Chondrocyte (in vitro differentiated cells): ENCODE results near the gene GPR84. TPM values are rescaled to one million over a fixed set of nuclear protein-coding genes. Genes with fewer than 3 reads are reported as not detected.
A peak's percentile ranks its signal among the peaks of the same experiment; 100 is the strongest.

Experiments
- DNase-seq: peaks from one replicate; pipeline ENCODE4 v3.0.0; 2021; ENCODE audit warnings: mixed read lengths, low spot score
- H3K27ac Mint-ChIP-seq: one replicate; pipeline ENCODE4 v1.8.0; 2021; ENCODE audit warnings: mild to moderate bottlenecking, moderate library complexity, mixed read lengths; ENCODE audit not compliant: unreplicated experiment
- H3K27me3 Mint-ChIP-seq: 2 replicates; pipeline ENCODE4 v1.8.0; 2021; ENCODE audit warnings: low read depth, mixed read lengths
- H3K36me3 Mint-ChIP-seq: 2 replicates; pipeline ENCODE4 v1.8.0; 2021; ENCODE audit warnings: low read depth, mixed read lengths
- H3K4me1 Mint-ChIP-seq: 2 replicates; pipeline ENCODE4 v1.8.0; 2021; ENCODE audit warnings: low read depth, mild to moderate bottlenecking, mixed read lengths
- H3K4me3 Mint-ChIP-seq: one replicate; pipeline ENCODE4 v1.8.0; 2021; ENCODE audit warnings: mild to moderate bottlenecking, moderate library complexity, mixed read lengths; ENCODE audit not compliant: unreplicated experiment
- H3K9me3 Mint-ChIP-seq: 2 replicates; pipeline ENCODE4 v1.8.0; 2021; ENCODE audit warnings: low read depth, mixed read lengths
- CTCF ChIP-seq: fragments of 200-600 bp; sonication (generic); IDR thresholded peaks from 2 replicates; pipeline ENCODE4 v1.5.0; 2021; ENCODE audit warnings: antibody characterized with exemption, mild to moderate bottlenecking, moderate library complexity
- total RNA-seq: library from RNA; stranded (reverse); gene quantifications from 3 replicates; pipeline ENCODE4 v1.2.1, GENCODE V29; 2021

Gene GPR84
- total RNA-seq, 1 donor from 2014 or later: not detected

GRCh38 chr12:54376596-54376995 lies 12.3 kb upstream of the GPR84 start:
- H3K4me3 Mint-ChIP-seq: no peak overlapping the region
- DNase-seq: peak; percentile 33
- TF ChIP-seq CTCF: no peak
- H3K27me3 Mint-ChIP-seq: no peaks in the 10 kb centered on the region
- peaks cover 62% of the 10 kb centered on the region for H3K4me1 Mint-ChIP-seq
- H3K36me3 Mint-ChIP-seq: no peaks in the 10 kb centered on the region
- no peaks in the 10 kb centered on the region for H3K9me3 Mint-ChIP-seq
- H3K27ac Mint-ChIP-seq: no peak overlapping the region

- no peak for DNase-seq
- no peaks in the 10 kb centered on the region for H3K27me3 Mint-ChIP-seq
- no peak for TF ChIP-seq CTCF
- H3K4me3 Mint-ChIP-seq: no peak overlapping the region
- H3K27ac Mint-ChIP-seq: no peak overlapping the region
- H3K9me3 Mint-ChIP-seq: no peaks in the 10 kb centered on the region
- H3K4me1 Mint-ChIP-seq: peaks cover 74% of the 10 kb centered on the region
- H3K36me3 Mint-ChIP-seq: no peaks in the 10 kb centered on the region
Measured at GRCh38 chr12:54375259-54375579, 10.9 kb upstream of the GPR84 start.

GRCh38 chr12:54374562-54375258 lies 10.4 kb upstream of the GPR84 start:
- Mint-ChIP-seq H3K4me1 (peaks cover 76% of the 10 kb centered on the region), H3K9me3 (no peaks in the 10 kb centered on the region), H3K4me3 (no peak overlapping the region), H3K27ac (no peak overlapping the region), H3K27me3 (no peaks in the 10 kb centered on the region), H3K36me3 (no peaks in the 10 kb centered on the region)
- no peak for TF ChIP-seq CTCF
- no peak for DNase-seq

- no peaks in the 10 kb centered on the region for H3K9me3 Mint-ChIP-seq
- H3K27me3 Mint-ChIP-seq: no peaks in the 10 kb centered on the region
- no peak for DNase-seq
- H3K4me3 Mint-ChIP-seq: no peak overlapping the region
- TF ChIP-seq CTCF: no peak
- H3K4me1 Mint-ChIP-seq: peaks cover 78% of the 10 kb centered on the region
- H3K36me3 Mint-ChIP-seq: no peaks in the 10 kb centered on the region
- H3K27ac Mint-ChIP-seq: peak overlapping the region; percentile 6
Measured at GRCh38 chr12:54373649-54374561, 9.6 kb upstream of the GPR84 start.

- no peak for TF ChIP-seq CTCF
- Mint-ChIP-seq H3K36me3 (no peaks in the 10 kb centered on the region), H3K27me3 (no peaks in the 10 kb centered on the region), H3K4me1 (peaks cover 80% of the 10 kb centered on the region), H3K27ac (peak overlapping the region; percentile 46), H3K9me3 (no peaks in the 10 kb centered on the region), H3K4me3 (no peak overlapping the region)
- DNase-seq: no peak
Measured at GRCh38 chr12:54372113-54372806, 8.0 kb upstream of the GPR84 start.
